C4-2B (cell line): Measurements from ENCODE around the gene DLG2.
A peak's percentile ranks its signal among the peaks of the same experiment; 100 is the strongest.

Experiments
- H3K27ac ChIP-seq: fragments of 450-650 bp; 2 replicates; pipeline ENCODE4 v1.5.1; 2017
- ZFX ChIP-seq: fragments of 450-650 bp; IDR thresholded peaks from 2 replicates; pipeline ENCODE4 v1.6.1; 2017
- TF ChIP-seq, protein P1 (sequence below): fragments of 450-650 bp; conservative IDR thresholded peaks from 2 replicates; pipeline ENCODE4 v1.5.1; 2017; ENCODE audit warnings: mild to moderate bottlenecking

DLG2 gene

DNA sequence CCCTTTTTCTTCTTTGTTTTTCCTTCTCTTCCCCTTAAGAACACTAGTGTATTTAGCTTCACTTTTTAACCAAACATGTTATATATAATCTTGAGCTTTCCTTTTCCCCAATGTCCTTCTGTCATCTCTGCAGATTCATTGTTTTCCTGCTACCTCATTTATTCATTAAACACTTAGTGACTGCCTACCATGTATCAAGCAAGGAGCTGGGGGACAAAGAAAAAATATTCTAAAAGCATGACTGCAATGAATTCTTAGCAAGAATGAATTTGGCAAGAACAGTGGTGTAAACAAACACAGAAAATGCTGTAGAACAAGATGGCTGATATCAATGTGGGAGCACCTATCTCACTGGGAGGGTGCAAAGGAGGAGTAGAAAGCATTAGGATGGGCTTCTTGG, 2094.0 kb downstream of the DLG2 start:
- H3K27ac ChIP-seq, result no peak overlapping the region
- TF ChIP-seq ZFX, result no peak
- TF ChIP-seq, protein P1, sequence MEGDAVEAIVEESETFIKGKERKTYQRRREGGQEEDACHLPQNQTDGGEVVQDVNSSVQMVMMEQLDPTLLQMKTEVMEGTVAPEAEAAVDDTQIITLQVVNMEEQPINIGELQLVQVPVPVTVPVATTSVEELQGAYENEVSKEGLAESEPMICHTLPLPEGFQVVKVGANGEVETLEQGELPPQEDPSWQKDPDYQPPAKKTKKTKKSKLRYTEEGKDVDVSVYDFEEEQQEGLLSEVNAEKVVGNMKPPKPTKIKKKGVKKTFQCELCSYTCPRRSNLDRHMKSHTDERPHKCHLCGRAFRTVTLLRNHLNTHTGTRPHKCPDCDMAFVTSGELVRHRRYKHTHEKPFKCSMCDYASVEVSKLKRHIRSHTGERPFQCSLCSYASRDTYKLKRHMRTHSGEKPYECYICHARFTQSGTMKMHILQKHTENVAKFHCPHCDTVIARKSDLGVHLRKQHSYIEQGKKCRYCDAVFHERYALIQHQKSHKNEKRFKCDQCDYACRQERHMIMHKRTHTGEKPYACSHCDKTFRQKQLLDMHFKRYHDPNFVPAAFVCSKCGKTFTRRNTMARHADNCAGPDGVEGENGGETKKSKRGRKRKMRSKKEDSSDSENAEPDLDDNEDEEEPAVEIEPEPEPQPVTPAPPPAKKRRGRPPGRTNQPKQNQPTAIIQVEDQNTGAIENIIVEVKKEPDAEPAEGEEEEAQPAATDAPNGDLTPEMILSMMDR, result no peak

DNA sequence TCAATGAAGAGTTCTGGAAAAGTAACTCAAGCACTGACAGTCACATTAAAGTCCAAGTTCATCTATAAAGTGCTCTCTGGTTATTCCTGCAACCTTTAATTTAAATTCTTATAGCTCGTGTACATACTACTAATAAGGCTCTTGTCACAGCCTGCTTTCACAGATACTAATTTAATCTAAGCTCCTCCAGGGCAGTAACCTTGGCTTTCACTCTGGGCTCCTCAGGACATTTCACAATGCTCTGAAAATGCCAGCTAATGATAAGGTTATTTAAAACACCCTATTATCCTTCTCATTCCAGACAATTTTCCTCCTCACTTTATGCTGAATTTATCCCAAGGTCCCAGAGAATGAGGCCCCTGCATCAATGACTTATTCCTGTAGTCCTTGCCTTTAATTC, 2098.3 kb downstream of the DLG2 start:
- TF ChIP-seq ZFX, result no peak
- TF ChIP-seq, protein P1, result no peak
- H3K27ac ChIP-seq, result no peak overlapping the region

- no peak for TF ChIP-seq ZFX
- TF ChIP-seq, protein P1, result no peak
- no peak overlapping the region for H3K27ac ChIP-seq
Observed at GRCh38 chr11:83528225-83528624, 2098.9 kb downstream of the DLG2 start.

- TF ChIP-seq, protein P1, result no peak
- TF ChIP-seq ZFX, result no peak
Observed at GRCh38 chr11:83523676-83524075, 2103.5 kb downstream of the DLG2 start.

DNA sequence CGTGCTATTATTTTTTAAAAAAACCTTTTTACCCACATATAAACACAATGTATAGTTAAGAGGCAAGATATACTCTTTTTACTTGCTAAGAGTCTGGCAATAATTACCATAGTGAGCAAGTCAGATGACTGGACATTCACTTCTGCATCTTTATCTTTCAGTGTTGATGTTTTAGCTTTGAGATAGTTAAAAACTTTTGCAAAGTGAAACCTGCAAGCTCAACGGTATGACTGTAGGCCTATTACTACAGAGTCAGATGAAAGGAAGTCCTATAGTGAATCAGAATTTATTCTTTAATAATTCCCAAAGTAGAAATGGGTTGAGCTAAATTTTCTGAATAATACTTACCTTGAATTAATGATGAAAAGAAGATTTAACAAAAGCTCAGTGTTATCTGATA, 2104.2 kb downstream of the DLG2 start:
- TF ChIP-seq, protein P1, result no peak
- TF ChIP-seq ZFX, result no peak

More at GRCh38 chr11:83523676-83524075, 2103.5 kb downstream of the DLG2 start:
- no peak overlapping the region for H3K27ac ChIP-seq

DNA sequence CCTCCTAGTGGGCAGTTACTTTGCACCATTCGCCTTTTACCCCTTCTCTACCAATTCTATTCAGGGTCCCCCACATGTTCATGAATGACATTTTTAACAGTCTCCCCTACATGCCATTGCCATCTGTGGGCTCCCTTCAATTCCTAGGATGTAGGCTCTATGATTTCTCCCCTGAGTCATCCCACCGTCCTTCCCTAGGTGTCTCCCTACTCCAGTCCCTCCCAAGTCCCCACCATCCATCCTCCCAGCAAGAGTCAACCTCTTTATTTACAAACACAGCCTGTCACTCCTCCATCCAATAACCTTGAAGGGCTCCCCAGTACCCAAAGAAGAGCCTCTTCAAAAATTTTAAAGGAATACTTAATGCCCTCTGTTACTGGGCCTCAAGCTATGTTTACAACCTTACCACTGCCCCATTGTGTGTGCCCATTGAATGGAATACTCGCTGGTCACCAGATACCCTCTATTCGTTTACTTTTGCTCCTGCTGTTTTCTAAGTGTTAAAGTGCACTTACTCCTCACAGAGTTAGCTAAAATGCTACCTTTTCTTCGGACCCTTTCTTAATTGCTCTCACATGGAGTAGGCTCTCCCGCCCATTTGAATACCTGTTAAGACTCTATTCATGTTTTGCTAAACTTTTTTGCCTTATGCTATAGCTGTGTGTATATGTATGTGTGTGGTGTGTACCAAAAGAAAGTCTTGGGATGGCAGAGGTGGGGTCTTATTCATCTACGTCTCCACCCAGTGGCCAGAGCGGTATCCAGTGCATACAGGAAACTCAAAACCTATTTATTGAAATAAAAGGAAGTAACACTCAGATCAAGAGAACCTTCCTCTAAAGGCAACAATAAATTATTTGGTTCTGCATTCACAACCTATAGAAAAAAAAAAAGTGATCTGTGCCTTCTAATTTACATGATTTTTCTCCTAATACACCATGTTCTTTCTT, 2105.2 kb downstream of the DLG2 start:
- TF ChIP-seq, protein P1, result peak; percentile 68
- no peak for TF ChIP-seq ZFX
- H3K27ac ChIP-seq, result peak overlapping the region; percentile 57; the same call in 1 of the 2 replicates

More for the DNA sequence above, 2104.2 kb downstream of the DLG2 start:
- H3K27ac ChIP-seq, result no peak overlapping the region

- TF ChIP-seq, protein P1, result no peak
- TF ChIP-seq ZFX, result no peak
- H3K27ac ChIP-seq, result no peak overlapping the region
Observed at GRCh38 chr11:83520849-83521248, 2106.3 kb downstream of the DLG2 start.
